ENCODE results near the gene ANK3. TPM values are rescaled to one million over a fixed set of nuclear protein-coding genes. Genes with fewer than 3 reads are reported as not detected.
A peak's percentile ranks its signal among the peaks of the same experiment; 100 is the strongest.

The ANK3 gene
- total RNA-seq, 1 donor from 2014 or later: 192 TPM

DNA sequence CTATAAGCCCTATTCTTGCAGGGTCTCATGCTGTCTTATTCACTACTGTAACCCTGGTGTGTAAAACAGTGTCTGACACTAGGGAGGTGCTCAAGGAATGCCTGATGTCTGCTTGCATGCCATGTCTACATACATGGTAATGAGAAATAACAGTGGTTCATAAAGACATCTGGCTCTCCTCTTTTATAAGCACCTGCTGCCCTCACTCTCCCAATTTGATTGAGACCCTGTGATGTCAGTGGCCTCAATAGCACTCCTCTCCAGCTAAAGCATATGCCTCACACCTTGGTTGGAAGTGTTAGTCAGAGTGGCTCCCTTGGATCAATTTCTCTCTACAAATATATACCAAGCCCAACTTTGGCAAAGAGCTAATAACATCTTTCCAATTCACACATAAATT lies 30.6 kb downstream of the ANK3 start:
- intact Hi-C loops (cut with DNase I): no loop called here
- DNase-seq (no peak), ATAC-seq (ENCODE audit: poor library complexity) (no peak)

- DNase-seq: no peak
- ATAC-seq (ENCODE audit: poor library complexity): no peak
- intact Hi-C loops (cut with DNase I): no loop called here
Measured at GRCh38 chr10:60358282-60358681, 31.4 kb downstream of the ANK3 start.

DNA sequence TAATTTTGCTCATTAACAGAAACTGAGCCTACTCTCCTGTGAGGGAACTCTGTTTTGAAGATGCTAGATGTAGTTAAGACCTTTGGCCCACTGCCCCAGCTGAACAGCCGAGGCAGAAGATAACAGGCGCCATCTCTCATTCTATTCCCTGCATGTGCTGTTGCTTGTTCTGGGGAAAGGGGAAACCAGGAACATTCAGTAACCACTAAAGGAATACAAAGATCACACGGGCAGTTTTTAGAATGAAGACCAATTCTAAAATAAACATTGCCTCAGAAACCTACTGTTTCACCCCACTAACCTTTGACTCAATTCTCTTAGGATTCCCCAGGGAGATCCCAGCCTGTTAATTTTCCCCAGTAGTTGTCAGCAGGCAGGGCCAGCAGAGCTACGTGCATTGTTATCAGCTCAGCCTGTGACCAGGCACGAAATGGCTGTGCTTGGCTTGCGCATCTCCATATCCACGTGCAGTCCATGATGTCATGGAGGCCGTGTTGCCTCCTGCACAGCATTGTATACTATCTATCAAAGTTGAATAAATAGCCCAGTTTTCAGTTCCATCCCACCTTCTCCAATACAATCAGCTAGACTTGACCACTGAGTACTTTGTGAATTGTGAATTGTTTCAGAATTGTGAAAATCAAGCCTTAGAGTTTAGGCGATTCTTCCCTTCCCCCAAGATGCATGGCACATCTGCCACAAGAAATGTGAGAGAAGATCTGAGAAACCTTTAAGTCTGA lies 36.0 kb downstream of the ANK3 start:
- DNase-seq: peak; percentile 58
- intact Hi-C loops (cut with DNase I): no loop called here
- peak; percentile 76 for ATAC-seq (ENCODE audit: poor library complexity)

GRCh38 chr10:60352105-60352504 lies 37.6 kb downstream of the ANK3 start:
- ATAC-seq (ENCODE audit: poor library complexity) (no peak), DNase-seq (no peak)
- intact Hi-C loops (cut with DNase I): no loop called here

DNA sequence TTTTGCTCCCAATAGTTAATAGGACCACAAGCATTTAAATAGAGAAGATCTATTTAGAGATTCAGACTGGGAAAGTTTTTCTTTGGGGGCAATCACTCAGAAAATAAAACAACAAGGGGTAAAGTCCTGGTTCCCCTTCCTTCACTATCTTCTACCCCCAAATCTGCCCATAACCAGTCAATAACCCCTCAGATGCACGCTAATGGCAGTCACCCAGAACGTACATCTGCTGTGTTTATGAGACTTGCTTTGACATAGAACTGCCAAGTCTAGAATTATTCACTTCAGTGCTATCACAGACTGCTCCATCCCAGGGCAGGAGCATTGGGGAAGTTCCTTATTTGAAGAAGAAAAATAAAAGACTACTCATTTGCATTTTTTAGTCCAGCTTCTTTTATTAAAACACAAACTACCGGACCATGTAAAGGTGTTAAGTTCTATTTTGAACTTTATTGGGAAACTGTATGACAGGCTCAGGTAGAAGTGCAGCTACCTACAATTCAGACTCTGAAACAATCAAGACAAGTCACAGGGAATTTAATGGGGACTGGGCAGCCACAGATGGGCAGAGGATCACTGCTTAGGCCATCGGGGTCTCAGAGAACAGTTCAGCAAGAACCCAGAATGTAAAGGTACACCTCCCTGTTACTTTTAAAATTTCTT lies 38.4 kb downstream of the ANK3 start:
- no peak for ATAC-seq (ENCODE audit: poor library complexity)
- DNase-seq: no peak
- intact Hi-C loops (cut with DNase I): no loop called here

- intact Hi-C loops (cut with DNase I): no loop called here
Measured at GRCh38 chr10:60350400-60350799, 39.3 kb downstream of the ANK3 start.

GRCh38 chr10:60349426-60349825 lies 40.2 kb downstream of the ANK3 start:
- no peak for DNase-seq
- ATAC-seq (ENCODE audit: poor library complexity): no peak
- intact Hi-C loops (cut with DNase I): no loop called here

More at GRCh38 chr10:60350400-60350799, 39.3 kb downstream of the ANK3 start:
- DNase-seq: no peak
- no peak for ATAC-seq (ENCODE audit: poor library complexity)

GRCh38 chr10:60348982-60349381 lies 40.7 kb downstream of the ANK3 start:
- ATAC-seq (ENCODE audit: poor library complexity) (no peak), DNase-seq (no peak)
- intact Hi-C loops (cut with DNase I): no loop called here

- DNase-seq: no peak
- no peak for ATAC-seq (ENCODE audit: poor library complexity)
- intact Hi-C loops (cut with DNase I): no loop called here
Measured at GRCh38 chr10:60347270-60347669, 42.4 kb downstream of the ANK3 start.

GRCh38 chr10:60346661-60347060 lies 43.0 kb downstream of the ANK3 start:
- DNase-seq (no peak), ATAC-seq (ENCODE audit: poor library complexity) (no peak)
- intact Hi-C loops (cut with DNase I): no loop called here

GRCh38 chr10:60343254-60343653 lies 46.4 kb downstream of the ANK3 start:
- intact Hi-C loops (cut with DNase I): no loop called here
- DNase-seq (no peak), ATAC-seq (ENCODE audit: poor library complexity) (no peak)

DNA sequence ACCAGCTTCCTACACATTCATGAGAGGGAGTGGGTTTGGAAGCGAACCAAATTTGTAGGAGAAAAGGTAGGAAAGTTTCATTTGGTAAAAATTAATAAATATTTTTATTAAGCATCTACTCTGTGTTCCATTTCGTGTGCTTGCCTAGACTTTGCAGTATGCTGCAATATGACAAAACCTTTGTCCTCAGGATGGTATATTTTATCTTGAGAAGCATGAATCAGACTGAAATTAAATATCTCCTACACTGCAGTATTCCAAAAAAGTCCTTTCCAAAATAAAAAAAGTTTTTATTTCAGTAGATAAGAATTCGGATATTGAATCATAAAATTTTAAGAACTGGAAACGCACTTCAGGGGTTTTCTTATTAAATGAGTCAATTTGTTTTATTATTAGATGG lies 47.7 kb downstream of the ANK3 start:
- no peak for DNase-seq
- no peak for ATAC-seq (ENCODE audit: poor library complexity)
- intact Hi-C loops (cut with DNase I): no loop called here

- ATAC-seq (ENCODE audit: poor library complexity) (no peak), DNase-seq (no peak)
- intact Hi-C loops (cut with DNase I): no loop called here
Measured at GRCh38 chr10:60340973-60341372, 48.7 kb downstream of the ANK3 start.

- DNase-seq (no peak), ATAC-seq (ENCODE audit: poor library complexity) (no peak)
- intact Hi-C loops (cut with DNase I): no loop called here
Measured at GRCh38 chr10:60339757-60340156, 49.9 kb downstream of the ANK3 start.

GRCh38 chr10:60338786-60339185 lies 50.9 kb downstream of the ANK3 start:
- intact Hi-C loops (cut with DNase I): no loop called here
- ATAC-seq (ENCODE audit: poor library complexity) (no peak), DNase-seq (no peak)

DNA sequence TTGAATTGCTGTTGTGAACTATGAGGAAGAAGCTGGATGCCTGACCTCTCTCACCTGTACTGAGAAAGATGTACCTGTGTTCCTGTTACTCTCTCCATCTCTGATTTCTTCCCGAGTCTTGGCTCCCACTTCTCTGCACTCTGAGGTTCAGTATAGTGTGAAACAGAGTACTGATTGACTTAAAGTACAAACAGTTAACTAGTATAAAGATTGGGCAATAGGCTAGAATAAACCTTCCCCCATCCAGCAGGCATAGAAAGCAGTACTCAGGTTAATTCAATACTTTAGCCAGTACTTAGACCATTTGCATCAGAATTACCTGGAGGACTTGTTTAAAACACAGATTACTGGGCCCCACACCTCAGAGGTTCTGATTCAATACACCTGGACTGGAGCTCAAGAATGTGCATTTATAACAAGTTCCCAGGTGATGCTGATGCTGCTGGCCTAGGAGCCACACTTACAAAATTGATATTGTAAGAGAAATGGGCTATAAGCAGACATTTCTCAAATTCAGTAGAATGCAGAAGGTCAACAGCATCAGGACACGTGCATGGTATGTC lies 51.6 kb downstream of the ANK3 start:
- DNase-seq (no peak), ATAC-seq (ENCODE audit: poor library complexity) (no peak)
- intact Hi-C loops (cut with DNase I): no loop called here

GRCh38 chr10:60336901-60337630 lies 52.6 kb downstream of the ANK3 start:
- ATAC-seq (ENCODE audit: poor library complexity) (no peak), DNase-seq (no peak)
- intact Hi-C loops (cut with DNase I): no loop called here

- intact Hi-C loops (cut with DNase I): no loop called here
- no peak for DNase-seq
- ATAC-seq (ENCODE audit: poor library complexity): no peak
Measured at GRCh38 chr10:60335708-60336107, 54.0 kb downstream of the ANK3 start.

DNA sequence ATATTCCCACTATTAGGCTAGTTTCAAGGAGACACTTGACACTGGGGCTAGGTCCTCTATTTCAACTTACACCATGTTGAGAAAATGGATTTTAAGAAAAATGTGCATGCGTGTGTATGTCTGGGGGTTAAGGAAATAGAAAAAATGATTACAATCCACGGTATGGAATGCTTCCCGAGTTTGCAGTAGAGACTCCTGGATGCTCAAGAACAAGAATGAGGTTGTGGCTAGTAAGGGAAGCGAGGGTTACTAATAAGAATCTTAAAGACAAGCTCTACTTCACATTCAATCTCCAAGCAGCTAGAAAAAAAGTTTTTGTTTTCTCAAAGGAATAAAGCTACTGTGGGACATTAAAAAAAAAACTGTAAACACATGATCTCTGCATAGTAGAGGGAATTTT lies 54.7 kb downstream of the ANK3 start:
- DNase-seq (no peak), ATAC-seq (ENCODE audit: poor library complexity) (no peak)
- intact Hi-C loops (cut with DNase I): no loop called here

DNA sequence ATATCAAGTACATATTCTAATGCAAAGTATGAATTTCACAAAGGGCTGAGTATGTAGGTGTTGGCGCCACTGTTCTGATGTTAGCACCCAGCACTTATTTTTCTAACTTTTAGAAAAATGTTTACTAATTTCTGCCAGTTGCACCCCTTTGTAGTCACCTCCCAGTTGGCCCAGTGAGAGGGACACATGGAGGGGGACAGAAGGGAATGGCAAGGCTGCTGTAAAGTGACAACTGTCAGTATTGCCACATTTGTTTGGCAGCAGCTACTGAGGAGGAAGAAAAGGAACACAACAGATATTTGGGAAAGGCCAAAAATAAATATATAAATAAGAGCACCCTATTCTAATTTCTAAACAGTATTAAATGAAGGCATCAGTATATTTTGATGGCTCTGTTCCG lies 57.3 kb downstream of the ANK3 start:
- no peak for ATAC-seq (ENCODE audit: poor library complexity)
- DNase-seq: no peak
- intact Hi-C loops (cut with DNase I): no loop called here

All from Right ventricle myocardium superior (tissue), 1 donor.